Measurements from ENCODE around the gene ITIH4. TPM values are rescaled to one million over a fixed set of nuclear protein-coding genes. Genes with fewer than 3 reads are reported as not detected.
A peak's percentile ranks its signal among the peaks of the same experiment; 100 is the strongest.

The ITIH4 gene
- total RNA-seq, 1 donor from 2014 or later, result 5.9 TPM

GRCh38 chr3:52844290-52844975 is 14.0 kb upstream of the ITIH4 start:
- DNase-seq (ENCODE audit: extremely low spot score in 2 of 2), result no peak
- no peak overlapping the region for H3K4me3 ChIP-seq
- H3K9me3 ChIP-seq, result no peaks in the 10 kb centered on the region
- peaks cover 36% of the 10 kb centered on the region for H3K4me1 ChIP-seq
- H3K27me3 ChIP-seq, result no peaks in the 10 kb centered on the region
- H3K27ac ChIP-seq, result peak overlapping the region; percentile 90
- H3K36me3 ChIP-seq, result peaks cover 0 to 33% of the 10 kb centered on the region in 2 donors
- intact Hi-C loops (cut with DNase I), result no loop called here
- TF ChIP-seq CTCF (IDR thresholded peaks at IDR 0.05), result no peak
- no peak for TF ChIP-seq POLR2A (IDR thresholded peaks at IDR 0.05)
- no peak for TF ChIP-seq POLR2AphosphoS5 (IDR thresholded peaks at IDR 0.05; ENCODE audit: insufficient read depth in 1 of 2, low read depth in 1 of 2)

DNA sequence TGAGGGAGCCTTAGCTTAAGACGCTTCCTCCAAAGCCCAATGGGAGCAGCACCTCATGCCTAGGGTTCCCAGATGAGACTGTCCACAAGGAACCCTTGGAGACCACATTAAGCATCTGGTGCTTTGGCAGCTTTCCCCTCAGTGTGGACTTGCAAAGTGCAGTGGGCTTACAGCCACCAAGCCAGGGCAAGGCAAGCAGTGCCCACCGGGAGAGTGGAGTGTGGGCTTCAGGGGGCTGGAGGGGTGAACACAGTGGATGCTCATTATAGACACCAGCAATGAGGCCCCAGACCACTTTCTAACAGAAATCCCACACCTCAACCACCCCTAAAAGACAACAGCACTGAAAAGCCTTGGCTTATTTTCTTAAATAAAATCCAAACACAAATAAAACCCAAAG is 13.4 kb upstream of the ITIH4 start:
- no peak overlapping the region for H3K4me3 ChIP-seq
- intact Hi-C loops (cut with DNase I), result no loop called here
- H3K27me3 ChIP-seq, result no peaks in the 10 kb centered on the region
- no peak for DNase-seq (ENCODE audit: extremely low spot score in 2 of 2)
- H3K9me3 ChIP-seq, result no peaks in the 10 kb centered on the region
- peak overlapping the region; percentile 90 for H3K27ac ChIP-seq
- TF ChIP-seq POLR2AphosphoS5 (IDR thresholded peaks at IDR 0.05; ENCODE audit: insufficient read depth in 1 of 2, low read depth in 1 of 2), result no peak
- no peak for TF ChIP-seq CTCF (IDR thresholded peaks at IDR 0.05)
- TF ChIP-seq POLR2A (IDR thresholded peaks at IDR 0.05), result no peak
- H3K4me1 ChIP-seq, result peaks cover 36% of the 10 kb centered on the region
- peaks cover 0 to 28% of the 10 kb centered on the region in 2 donors for H3K36me3 ChIP-seq

DNA sequence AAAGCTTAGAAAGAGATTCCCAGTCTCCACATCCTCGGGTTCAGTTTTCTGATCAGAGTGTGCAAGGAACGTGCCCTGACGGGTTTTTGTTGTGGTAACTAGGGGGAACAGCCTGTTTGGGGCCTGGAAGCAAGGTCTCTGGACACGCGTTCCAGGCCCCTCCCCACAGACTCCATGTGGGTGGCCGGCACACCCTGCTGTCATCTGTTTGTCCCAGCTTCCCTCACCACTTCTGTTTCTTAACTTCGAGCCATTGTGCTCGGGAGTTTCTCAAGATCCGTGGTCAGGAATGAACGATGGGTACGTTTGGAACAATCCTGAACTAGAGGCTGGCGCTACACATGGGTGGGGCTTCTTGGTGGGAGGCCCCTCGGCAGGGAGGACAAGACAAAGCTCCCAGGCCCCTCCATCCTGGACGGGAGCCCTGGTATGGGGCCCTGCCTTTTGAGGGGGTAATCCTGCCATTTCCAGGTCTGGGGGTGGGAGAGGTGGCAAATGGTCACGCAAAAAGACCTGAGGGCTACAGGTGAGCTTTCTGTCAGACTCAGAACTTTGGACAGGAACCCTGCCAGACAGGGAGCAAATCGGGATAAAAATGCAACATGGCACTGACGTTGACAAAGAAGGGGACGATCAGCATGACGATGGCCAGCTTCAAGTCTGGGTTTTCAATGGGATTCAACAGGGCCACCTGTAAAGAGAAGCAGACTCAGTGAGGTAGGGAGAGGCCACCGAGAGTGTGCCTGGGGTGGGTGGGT is 12.8 kb upstream of the ITIH4 start:
- H3K27me3 ChIP-seq, result no peaks in the 10 kb centered on the region
- no peak for TF ChIP-seq POLR2A (IDR thresholded peaks at IDR 0.05)
- no peak for TF ChIP-seq POLR2AphosphoS5 (IDR thresholded peaks at IDR 0.05; ENCODE audit: insufficient read depth in 1 of 2, low read depth in 1 of 2)
- TF ChIP-seq CTCF (IDR thresholded peaks at IDR 0.05), result no peak
- intact Hi-C loops (cut with DNase I), result no loop called here
- no peak overlapping the region for H3K4me3 ChIP-seq
- H3K36me3 ChIP-seq, result peaks cover 0 to 22% of the 10 kb centered on the region in 2 donors
- DNase-seq (ENCODE audit: extremely low spot score in 2 of 2), result no peak
- H3K9me3 ChIP-seq, result no peaks in the 10 kb centered on the region
- peaks cover 36% of the 10 kb centered on the region for H3K4me1 ChIP-seq
- peak overlapping the region; percentile 90 for H3K27ac ChIP-seq

- peaks cover 36% of the 10 kb centered on the region for H3K4me1 ChIP-seq
Observed at GRCh38 chr3:52842424-52842823, 12.0 kb upstream of the ITIH4 start.

More at GRCh38 chr3:52842424-52842823, 12.0 kb upstream of the ITIH4 start:
- Histone ChIP-seq H3K4me3 (no peak overlapping the region), H3K27ac (peak overlapping the region; percentile 90), H3K27me3 (no peaks in the 10 kb centered on the region), H3K9me3 (no peaks in the 10 kb centered on the region), H3K36me3 (peaks cover 0 to 17% of the 10 kb centered on the region in 2 donors)
- TF ChIP-seq POLR2A (IDR thresholded peaks at IDR 0.05) (no peak), CTCF (IDR thresholded peaks at IDR 0.05) (no peak)
- intact Hi-C loops (cut with DNase I), result no loop called here
- DNase-seq (ENCODE audit: extremely low spot score in 2 of 2), result no peak
